Mesothelial cell of epicardium (in vitro differentiated cells): ENCODE results near the gene MPV17L2. TPM values are rescaled to one million over a fixed set of nuclear protein-coding genes. Genes with fewer than 3 reads are reported as not detected.
"Not testable (repeated sequence)": the region's sequence is repeated elsewhere in the genome, so short reads cannot be mapped to it uniquely, and the experiment has no call there.

Source experiments
- DNase-seq, 2 experiments: peaks; one replicate each; pipeline ENCODE4 v3.0.0; 2021; ENCODE audit warnings: low spot score in 2 of 2; ENCODE audit not compliant: unreplicated experiment in 2 of 2
- H3K27ac Mint-ChIP-seq: 2 replicates; pipeline ENCODE4 v1.8.0; 2021; ENCODE audit warnings: mixed read lengths
- H3K27me3 Mint-ChIP-seq: 2 replicates; pipeline ENCODE4 v1.8.0; 2021; ENCODE audit warnings: low read depth, mixed read lengths
- H3K36me3 Mint-ChIP-seq: 2 replicates; pipeline ENCODE4 v1.8.0; 2021; ENCODE audit warnings: mixed read lengths
- H3K4me1 Mint-ChIP-seq: 2 replicates; pipeline ENCODE4 v1.8.0; 2021; ENCODE audit warnings: mixed read lengths
- H3K4me3 Mint-ChIP-seq: 2 replicates; pipeline ENCODE4 v1.8.0; 2021; ENCODE audit warnings: mild to moderate bottlenecking, moderate library complexity, mixed read lengths
- H3K9me3 Mint-ChIP-seq: 2 replicates; pipeline ENCODE4 v1.8.0; 2021; ENCODE audit warnings: mixed read lengths
- CTCF ChIP-seq: fragments of 200-600 bp; sonication (generic); IDR thresholded peaks from one replicate; pipeline ENCODE4 v1.5.0; 2021; ENCODE audit warnings: antibody characterized with exemption; ENCODE audit not compliant: unreplicated experiment
- total RNA-seq: library from RNA; stranded (reverse); gene quantifications from 3 replicates; pipeline ENCODE4 v1.2.1, GENCODE V29; 2021

Gene MPV17L2
- total RNA-seq, 1 donor from 2014 or later, result 8.2 TPM

GRCh38 chr19:18208098-18208951 is 15.3 kb downstream of the MPV17L2 start:
- no peak for DNase-seq
- TF ChIP-seq CTCF, result peak; percentile 56
- no peaks in the 10 kb centered on the region for H3K36me3 Mint-ChIP-seq
- H3K4me1 Mint-ChIP-seq, result peaks cover 13% of the 10 kb centered on the region
- H3K27ac Mint-ChIP-seq, result peak overlapping the region; percentile 25
- no peak overlapping the region for H3K4me3 Mint-ChIP-seq
- H3K27me3 Mint-ChIP-seq, result peaks cover 7% of the 10 kb centered on the region
- no peaks in the 10 kb centered on the region for H3K9me3 Mint-ChIP-seq

- H3K36me3 Mint-ChIP-seq, H3K27ac Mint-ChIP-seq, H3K4me3 Mint-ChIP-seq, H3K27me3 Mint-ChIP-seq, H3K4me1 Mint-ChIP-seq, H3K9me3 Mint-ChIP-seq, DNase-seq: not testable (repeated sequence)
These were observed 16.9 kb downstream of the MPV17L2 start for GRCh38 chr19:18209912-18210311.

GRCh38 chr19:18211683-18212082 is 18.7 kb downstream of the MPV17L2 start:
- H3K27me3 Mint-ChIP-seq, result peaks cover 7% of the 10 kb centered on the region
- H3K4me3 Mint-ChIP-seq, result no peak overlapping the region
- peaks cover 6% of the 10 kb centered on the region for H3K4me1 Mint-ChIP-seq
- no peaks in the 10 kb centered on the region for H3K36me3 Mint-ChIP-seq
- no peak overlapping the region for H3K27ac Mint-ChIP-seq
- TF ChIP-seq CTCF, result no peak
- DNase-seq, result no peak
- H3K9me3 Mint-ChIP-seq, result no peaks in the 10 kb centered on the region

- Mint-ChIP-seq H3K36me3 (no peaks in the 10 kb centered on the region), H3K4me3 (no peak overlapping the region), H3K27ac (no peak overlapping the region), H3K4me1 (no peaks in the 10 kb centered on the region), H3K27me3 (peaks cover 13% of the 10 kb centered on the region), H3K9me3 (no peaks in the 10 kb centered on the region)
- no peak for TF ChIP-seq CTCF
- no peak for DNase-seq
These were observed 21.9 kb downstream of the MPV17L2 start for GRCh38 chr19:18214779-18215433.

GRCh38 chr19:18216789-18217188 is 23.8 kb downstream of the MPV17L2 start:
- H3K9me3 Mint-ChIP-seq, result no peaks in the 10 kb centered on the region
- H3K36me3 Mint-ChIP-seq, result no peaks in the 10 kb centered on the region

More at GRCh38 chr19:18216789-18217188, 23.8 kb downstream of the MPV17L2 start:
- Mint-ChIP-seq H3K4me3 (no peak overlapping the region), H3K27ac (no peak overlapping the region), H3K27me3 (peaks cover 19% of the 10 kb centered on the region), H3K4me1 (peaks cover 3% of the 10 kb centered on the region)
- no peak for DNase-seq
- TF ChIP-seq CTCF, result no peak
